ENCODE measurements around the gene WLS.

WLS gene

DNA sequence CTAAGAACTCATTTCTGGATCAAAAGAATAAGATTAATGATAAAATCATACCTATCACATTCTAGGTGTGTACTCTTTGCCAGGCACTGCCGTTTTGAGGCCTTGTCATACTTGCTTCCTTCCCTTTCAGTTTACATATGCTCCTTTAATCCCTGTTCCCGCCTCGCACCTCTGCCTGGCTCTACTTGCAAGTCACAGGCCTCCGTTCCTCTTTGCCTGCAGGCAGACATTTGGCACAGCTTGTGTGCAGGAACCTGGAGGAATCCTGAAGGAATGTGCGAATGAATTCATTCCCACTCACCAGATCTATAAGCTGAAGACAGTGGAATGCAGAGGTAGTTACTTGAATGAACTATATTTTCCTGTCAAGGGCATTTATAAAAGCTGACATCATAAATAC is 13.8 kb downstream of the WLS start:
- TF ChIP-seq, protein P1, sequence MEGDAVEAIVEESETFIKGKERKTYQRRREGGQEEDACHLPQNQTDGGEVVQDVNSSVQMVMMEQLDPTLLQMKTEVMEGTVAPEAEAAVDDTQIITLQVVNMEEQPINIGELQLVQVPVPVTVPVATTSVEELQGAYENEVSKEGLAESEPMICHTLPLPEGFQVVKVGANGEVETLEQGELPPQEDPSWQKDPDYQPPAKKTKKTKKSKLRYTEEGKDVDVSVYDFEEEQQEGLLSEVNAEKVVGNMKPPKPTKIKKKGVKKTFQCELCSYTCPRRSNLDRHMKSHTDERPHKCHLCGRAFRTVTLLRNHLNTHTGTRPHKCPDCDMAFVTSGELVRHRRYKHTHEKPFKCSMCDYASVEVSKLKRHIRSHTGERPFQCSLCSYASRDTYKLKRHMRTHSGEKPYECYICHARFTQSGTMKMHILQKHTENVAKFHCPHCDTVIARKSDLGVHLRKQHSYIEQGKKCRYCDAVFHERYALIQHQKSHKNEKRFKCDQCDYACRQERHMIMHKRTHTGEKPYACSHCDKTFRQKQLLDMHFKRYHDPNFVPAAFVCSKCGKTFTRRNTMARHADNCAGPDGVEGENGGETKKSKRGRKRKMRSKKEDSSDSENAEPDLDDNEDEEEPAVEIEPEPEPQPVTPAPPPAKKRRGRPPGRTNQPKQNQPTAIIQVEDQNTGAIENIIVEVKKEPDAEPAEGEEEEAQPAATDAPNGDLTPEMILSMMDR (IDR thresholded peaks at IDR 0.05; ENCODE audit: low read depth, low read length), result no peak
- H3K4me3 ChIP-seq (ENCODE audit: low read depth, low read length), result no peak overlapping the region

DNA sequence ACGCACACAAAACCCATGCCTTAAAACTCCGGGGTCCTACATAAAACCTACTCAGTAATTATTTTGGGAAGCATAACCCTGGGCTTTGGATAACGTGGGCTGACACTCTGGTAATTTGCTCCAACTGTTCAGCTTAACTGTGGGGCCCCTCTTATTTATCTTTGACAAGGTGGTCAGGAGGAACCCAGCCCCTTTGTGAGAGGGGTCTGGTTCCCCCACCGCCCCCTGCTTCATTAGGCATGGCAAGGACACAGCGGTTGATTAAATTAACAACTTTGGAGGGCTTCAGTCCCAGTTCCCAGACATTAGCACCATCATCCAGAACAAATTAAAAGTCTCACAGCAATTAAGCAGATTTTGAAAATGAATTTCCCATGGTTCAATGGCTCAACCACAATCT is 14.7 kb downstream of the WLS start:
- TF ChIP-seq, protein P1 (IDR thresholded peaks at IDR 0.05; ENCODE audit: low read depth, low read length), result no peak
- H3K4me3 ChIP-seq (ENCODE audit: low read depth, low read length), result no peak overlapping the region

DNA sequence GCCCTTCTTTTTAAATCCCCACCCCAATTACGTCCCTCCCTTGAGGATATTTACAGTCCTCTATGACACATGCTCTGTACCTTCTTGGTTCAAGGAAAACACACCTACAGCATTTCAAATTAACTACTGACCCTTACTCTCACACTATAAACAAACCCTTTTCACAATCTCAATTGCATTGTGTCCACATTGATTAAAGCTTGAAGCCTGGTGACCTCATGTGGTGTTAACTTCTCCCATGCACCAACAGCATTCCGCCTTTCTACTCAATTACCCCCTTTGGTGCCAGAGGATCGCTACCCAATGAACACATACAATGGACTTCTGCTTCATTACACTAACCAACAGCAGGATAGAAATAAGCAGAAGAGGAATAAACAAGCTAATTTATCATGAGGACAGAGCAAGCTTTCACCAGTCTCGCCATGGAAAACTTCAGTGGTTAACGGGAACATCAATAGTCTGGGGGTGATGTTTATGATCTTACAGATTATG is 15.2 kb downstream of the WLS start:
- H3K4me3 ChIP-seq (ENCODE audit: low read depth, low read length), result no peak overlapping the region
- TF ChIP-seq, protein P1 (IDR thresholded peaks at IDR 0.05; ENCODE audit: low read depth, low read length), result no peak

DNA sequence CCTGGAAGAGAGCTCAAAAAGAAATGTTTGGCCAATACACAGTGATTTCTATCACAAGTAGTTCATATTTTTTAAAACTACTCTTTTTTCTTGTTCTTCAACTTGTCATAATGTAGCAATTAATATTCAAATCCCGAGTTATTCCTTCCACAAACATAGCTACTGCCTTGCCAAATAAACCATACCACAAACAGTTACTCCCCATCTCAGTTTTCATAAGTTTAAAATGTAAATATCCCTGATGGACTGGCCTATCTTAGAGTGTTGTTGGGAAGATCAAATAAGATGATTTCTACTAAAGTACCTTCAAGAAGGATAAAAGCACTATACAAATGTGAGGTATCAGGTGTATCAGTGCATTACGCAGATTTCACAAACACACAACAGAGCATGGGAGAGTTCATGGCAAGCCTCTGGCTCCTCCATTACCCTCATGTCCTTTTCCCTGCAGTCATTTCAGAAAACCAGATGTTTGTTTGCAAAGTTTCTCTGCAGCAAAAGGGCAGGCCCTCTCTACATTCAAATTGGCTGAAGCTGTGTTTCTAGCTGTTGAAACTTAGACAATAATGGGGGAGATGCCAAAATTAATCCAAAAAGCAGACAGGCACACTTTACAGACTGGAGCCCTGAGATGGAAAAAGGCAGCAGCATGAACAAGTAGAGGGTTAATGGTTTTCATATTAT is 16.1 kb downstream of the WLS start:
- TF ChIP-seq, protein P1 (IDR thresholded peaks at IDR 0.05; ENCODE audit: low read depth, low read length), result no peak
- no peak overlapping the region for H3K4me3 ChIP-seq (ENCODE audit: low read depth, low read length)

DNA sequence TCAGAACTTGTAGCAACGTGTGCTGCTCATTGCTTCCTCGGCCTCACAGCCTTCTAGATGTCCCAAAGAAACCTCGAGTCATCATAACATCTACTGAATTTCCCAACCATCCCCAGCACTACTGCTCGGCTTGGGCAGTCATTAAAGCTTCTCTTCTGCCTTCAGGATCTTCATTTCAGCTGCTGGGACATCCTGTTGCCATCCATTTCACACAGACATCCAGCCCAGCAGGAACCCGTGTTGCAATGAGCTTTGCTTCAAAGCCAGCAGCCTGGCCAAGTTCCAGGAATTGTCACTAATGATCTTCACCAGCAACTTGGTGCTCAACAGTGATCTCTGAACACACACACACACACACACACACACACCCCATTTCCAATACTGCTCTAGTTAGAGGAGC is 18.5 kb downstream of the WLS start:
- TF ChIP-seq, protein P1 (IDR thresholded peaks at IDR 0.05; ENCODE audit: low read depth, low read length), result no peak
- no peak overlapping the region for H3K4me3 ChIP-seq (ENCODE audit: low read depth, low read length)

DNA sequence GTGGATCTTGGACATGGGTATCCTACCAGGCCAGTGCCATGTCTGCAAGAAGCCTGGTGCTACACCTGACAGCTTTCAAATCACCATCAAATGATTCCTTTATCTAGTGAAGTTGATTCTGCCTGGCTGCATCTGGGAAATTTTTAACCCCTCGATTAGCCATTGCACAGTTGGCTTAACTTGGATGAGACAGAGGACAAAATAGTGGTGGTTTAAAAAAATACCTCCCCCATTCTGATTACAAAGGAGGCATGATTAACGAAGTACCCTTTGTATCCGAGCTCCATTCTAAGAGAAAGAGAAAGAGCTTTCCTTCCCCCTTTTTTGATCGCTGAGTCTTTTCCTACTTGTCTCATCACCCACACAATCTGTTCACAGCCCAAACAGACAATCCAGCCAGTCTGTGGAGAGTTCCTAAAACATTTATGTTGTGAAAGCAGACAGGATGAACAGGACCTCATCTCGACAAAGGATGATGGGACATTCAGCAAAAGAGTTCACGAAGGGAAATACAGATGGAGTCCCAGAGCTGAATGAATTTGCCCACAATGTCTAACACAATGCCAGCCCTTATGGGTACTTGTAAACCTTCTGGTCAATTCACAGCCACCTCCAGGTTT is 20.5 kb downstream of the WLS start:
- TF ChIP-seq, protein P1 (IDR thresholded peaks at IDR 0.05; ENCODE audit: low read depth, low read length), result no peak
- H3K4me3 ChIP-seq (ENCODE audit: low read depth, low read length), result no peak overlapping the region

DNA sequence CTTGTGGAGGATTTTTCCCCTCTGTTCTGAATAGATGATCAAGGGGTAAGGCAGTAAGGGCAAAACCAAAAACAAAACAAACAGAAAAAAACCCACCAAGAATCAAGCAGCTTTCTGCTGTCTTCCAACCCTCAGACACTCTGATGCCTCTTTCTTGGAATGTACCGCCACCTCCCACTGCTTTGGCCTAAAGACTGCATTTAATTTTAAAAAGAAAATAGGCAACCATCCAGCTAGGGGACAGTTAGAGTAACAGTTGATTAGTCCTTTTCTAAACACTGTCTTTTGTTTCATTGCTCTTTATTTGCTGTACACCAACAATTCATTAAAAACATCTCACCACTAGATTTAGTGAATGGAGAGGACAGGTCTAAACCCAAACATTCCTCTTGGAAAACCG is 21.5 kb downstream of the WLS start:
- TF ChIP-seq, protein P1 (IDR thresholded peaks at IDR 0.05; ENCODE audit: low read depth, low read length), result no peak
- H3K4me3 ChIP-seq (ENCODE audit: low read depth, low read length), result no peak overlapping the region

Measured in WI38 (cell line).